ENCODE results near the gene BCAR1.

- TF ChIP-seq CTCF (conservative IDR thresholded peaks at IDR 0.05; ENCODE audit: low read length), result no peak
- no peak for TF ChIP-seq EZH2phosphoT487 (IDR thresholded peaks at IDR 0.05; ENCODE audit: borderline replicate concordance)
These were observed 20.8 kb downstream of the BCAR1 start for GRCh38 chr16:75230471-75231110.
